ENCODE measurements around the gene MFGE8. TPM values are rescaled to one million over a fixed set of nuclear protein-coding genes. Genes with fewer than 3 reads are reported as not detected.
A peak's percentile ranks its signal among the peaks of the same experiment; 100 is the strongest.

MFGE8 gene
- polyA plus RNA-seq, 2 of the 4 experiments (the other 2 are of a cell fraction): 206 to 403 TPM

GRCh38 chr15:88897456-88898194, 15.6 kb downstream of the MFGE8 start:
- no peak overlapping the region for H3K4me3 ChIP-seq
- H3K9me3 ChIP-seq: no peaks in the 10 kb centered on the region
- DNase-seq (ENCODE audit: low read depth in 1 of 2, low spot score in 1 of 2) (peak; percentile 80 to 88), ATAC-seq (peak; percentile 66 to 81), FAIRE-seq (no peak)
- TF ChIP-seq TFCP2L1 (CRISPR knock-in tag; IDR thresholded peaks at IDR 0.05) (no peak), HOXB13 (CRISPR knock-in tag; IDR thresholded peaks at IDR 0.05; ENCODE audit: low read depth) (no peak), ESRRA (IDR thresholded peaks at IDR 0.05; ENCODE audit: borderline replicate concordance, low read length) (no peak), RARB (CRISPR knock-in tag; IDR thresholded peaks at IDR 0.05) (no peak), RNF2 (IDR thresholded peaks at IDR 0.05; ENCODE audit: borderline replicate concordance, low read depth) (no peak), FOSL2 (IDR thresholded peaks at IDR 0.05) (no peak), FOSL2 (CRISPR knock-in tag; IDR thresholded peaks at IDR 0.05) (no peak), NR3C1 (IDR thresholded peaks at IDR 0.05) (no peak), PHF8 (IDR thresholded peaks at IDR 0.05; ENCODE audit: borderline replicate concordance, low read depth) (no peak), NFE2L2 (conservative IDR thresholded peaks at IDR 0.05; ENCODE audit: low read length) (no peak), BHLHE40 (IDR thresholded peaks at IDR 0.05; ENCODE audit: low read depth, low read length) (no peak), RAD21 (conservative IDR thresholded peaks at IDR 0.05 in 1 of 2, IDR thresholded peaks at IDR 0.05 in 1 of 2) (peak; percentile 37; a peak in 3 of 5 replicates), SMC3 (IDR thresholded peaks at IDR 0.05) (peak; percentile 36; the same call in 1 of the 3 replicates), POLR2A (IDR thresholded peaks at IDR 0.05; ENCODE audit: low read length) (no peak), RFX5 (IDR thresholded peaks at IDR 0.05) (no peak), MAX (IDR thresholded peaks at IDR 0.05) (peak; percentile 32; the same call in 1 of the 2 replicates)
- TF ChIP-seq, protein P1, sequence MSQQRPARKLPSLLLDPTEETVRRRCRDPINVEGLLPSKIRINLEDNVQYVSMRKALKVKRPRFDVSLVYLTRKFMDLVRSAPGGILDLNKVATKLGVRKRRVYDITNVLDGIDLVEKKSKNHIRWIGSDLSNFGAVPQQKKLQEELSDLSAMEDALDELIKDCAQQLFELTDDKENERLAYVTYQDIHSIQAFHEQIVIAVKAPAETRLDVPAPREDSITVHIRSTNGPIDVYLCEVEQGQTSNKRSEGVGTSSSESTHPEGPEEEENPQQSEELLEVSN (IDR thresholded peaks at IDR 0.05; ENCODE audit: borderline replicate concordance, low read depth): no peak
- TF ChIP-seq, protein P2, sequence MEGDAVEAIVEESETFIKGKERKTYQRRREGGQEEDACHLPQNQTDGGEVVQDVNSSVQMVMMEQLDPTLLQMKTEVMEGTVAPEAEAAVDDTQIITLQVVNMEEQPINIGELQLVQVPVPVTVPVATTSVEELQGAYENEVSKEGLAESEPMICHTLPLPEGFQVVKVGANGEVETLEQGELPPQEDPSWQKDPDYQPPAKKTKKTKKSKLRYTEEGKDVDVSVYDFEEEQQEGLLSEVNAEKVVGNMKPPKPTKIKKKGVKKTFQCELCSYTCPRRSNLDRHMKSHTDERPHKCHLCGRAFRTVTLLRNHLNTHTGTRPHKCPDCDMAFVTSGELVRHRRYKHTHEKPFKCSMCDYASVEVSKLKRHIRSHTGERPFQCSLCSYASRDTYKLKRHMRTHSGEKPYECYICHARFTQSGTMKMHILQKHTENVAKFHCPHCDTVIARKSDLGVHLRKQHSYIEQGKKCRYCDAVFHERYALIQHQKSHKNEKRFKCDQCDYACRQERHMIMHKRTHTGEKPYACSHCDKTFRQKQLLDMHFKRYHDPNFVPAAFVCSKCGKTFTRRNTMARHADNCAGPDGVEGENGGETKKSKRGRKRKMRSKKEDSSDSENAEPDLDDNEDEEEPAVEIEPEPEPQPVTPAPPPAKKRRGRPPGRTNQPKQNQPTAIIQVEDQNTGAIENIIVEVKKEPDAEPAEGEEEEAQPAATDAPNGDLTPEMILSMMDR (IDR thresholded peaks at IDR 0.05): peak; percentile 47
- TF ChIP-seq, protein P3, sequence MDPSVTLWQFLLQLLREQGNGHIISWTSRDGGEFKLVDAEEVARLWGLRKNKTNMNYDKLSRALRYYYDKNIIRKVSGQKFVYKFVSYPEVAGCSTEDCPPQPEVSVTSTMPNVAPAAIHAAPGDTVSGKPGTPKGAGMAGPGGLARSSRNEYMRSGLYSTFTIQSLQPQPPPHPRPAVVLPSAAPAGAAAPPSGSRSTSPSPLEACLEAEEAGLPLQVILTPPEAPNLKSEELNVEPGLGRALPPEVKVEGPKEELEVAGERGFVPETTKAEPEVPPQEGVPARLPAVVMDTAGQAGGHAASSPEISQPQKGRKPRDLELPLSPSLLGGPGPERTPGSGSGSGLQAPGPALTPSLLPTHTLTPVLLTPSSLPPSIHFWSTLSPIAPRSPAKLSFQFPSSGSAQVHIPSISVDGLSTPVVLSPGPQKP (IDR thresholded peaks at IDR 0.05; ENCODE audit: low read depth, low read length): no peak
- WGBS (ENCODE audit: missing lambda C conversion rate): 56% methylated on average over 11 of the region's 12 CpGs
- POLR2A ChIA-PET: interaction anchor here (0.6 kb wide), 1 partner anchor 98 kb away, joined by 3 read pairs; no protein-coding TSS in a partner anchor
- CTCF ChIA-PET: interaction anchor here (0.6 to 32.8 kb wide), 25 partner anchors 8 to 346 kb away, joined by 3 to 851 read pairs (median 4); partner anchors contain the start of gene FANCI
- peak overlapping the region; percentile 61 for H3K4me2 ChIP-seq
- H3K27ac ChIP-seq: peak overlapping the region; percentile 35 to 62; a peak in 5 of 6 replicates
- H3K4me1 ChIP-seq: peaks cover 32% of the 10 kb centered on the region

GRCh38 chr15:88897142-88897455, 16.1 kb downstream of the MFGE8 start:
- CTCF ChIA-PET: interaction anchor here (0.7 to 32.8 kb wide), 19 partner anchors 8 to 347 kb away, joined by 3 to 851 read pairs (median 5); partner anchors contain the start of gene FANCI
- peak overlapping the region; percentile 61 for H3K4me2 ChIP-seq
- WGBS (ENCODE audit: missing lambda C conversion rate): 48% methylated on average over 8 of the region's 8 CpGs
- peak overlapping the region; percentile 32 to 62; a peak in 2 of 6 replicates for H3K27ac ChIP-seq
- no peak for TF ChIP-seq EHMT2 (IDR thresholded peaks at IDR 0.05; ENCODE audit: low read depth)
- TF ChIP-seq CBX8 (IDR thresholded peaks at IDR 0.05): no peak
- TF ChIP-seq, protein P4, sequence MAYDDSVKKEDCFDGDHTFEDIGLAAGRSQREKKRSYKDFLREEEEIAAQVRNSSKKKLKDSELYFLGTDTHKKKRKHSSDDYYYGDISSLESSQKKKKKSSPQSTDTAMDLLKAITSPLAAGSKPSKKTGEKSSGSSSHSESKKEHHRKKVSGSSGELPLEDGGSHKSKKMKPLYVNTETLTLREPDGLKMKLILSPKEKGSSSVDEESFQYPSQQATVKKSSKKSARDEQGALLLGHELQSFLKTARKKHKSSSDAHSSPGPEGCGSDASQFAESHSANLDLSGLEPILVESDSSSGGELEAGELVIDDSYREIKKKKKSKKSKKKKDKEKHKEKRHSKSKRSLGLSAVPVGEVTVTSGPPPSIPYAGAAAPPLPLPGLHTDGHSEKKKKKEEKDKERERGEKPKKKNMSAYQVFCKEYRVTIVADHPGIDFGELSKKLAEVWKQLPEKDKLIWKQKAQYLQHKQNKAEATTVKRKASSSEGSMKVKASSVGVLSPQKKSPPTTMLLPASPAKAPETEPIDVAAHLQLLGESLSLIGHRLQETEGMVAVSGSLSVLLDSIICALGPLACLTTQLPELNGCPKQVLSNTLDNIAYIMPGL (CRISPR knock-in tag; IDR thresholded peaks at IDR 0.05; ENCODE audit: borderline replicate concordance): no peak
- no peak for TF ChIP-seq HES2 (IDR thresholded peaks at IDR 0.05)
- FAIRE-seq (peak; percentile 36), ATAC-seq (peak in 1 of 2 experiments; percentile 4; a peak in 5 of 6 replicates), DNase-seq (ENCODE audit: low read depth in 1 of 2, low spot score in 1 of 2) (no peak)
- no peak overlapping the region for H3K4me3 ChIP-seq
- POLR2A ChIA-PET: interaction anchor here (0.6 kb wide), 1 partner anchor 98 kb away, joined by 3 read pairs; no protein-coding TSS in a partner anchor
- no peaks in the 10 kb centered on the region for H3K9me3 ChIP-seq
- peaks cover 32% of the 10 kb centered on the region for H3K4me1 ChIP-seq

All from A549 (cell line).